SK-N-SH treated with all-trans-retinoic acid at 6 μM for 48 hours (cell line): ENCODE results near the gene DEPP1.
"Not testable (repeated sequence)": the region's sequence is repeated elsewhere in the genome, so short reads cannot be mapped to it uniquely, and the experiment has no call there.

ENCODE experiments used
- ATAC-seq: fragments of 200-7000 bp; cut with Tn5 transposase; 3 replicates; pipeline ENCODE4 v1.9.1; 2020; ENCODE audit warnings: mild to moderate bottlenecking, moderate library complexity
- ARNTL ChIP-seq: fragments of 450-650 bp; formaldehyde crosslinking; IDR thresholded peaks from 2 replicates; pipeline ENCODE4 v1.5.0; 2020; ENCODE audit warnings: low read depth, mild to moderate bottlenecking, moderate library complexity, borderline replicate concordance
- CREB5 ChIP-seq: fragments of 250-450 bp; sonication (Bioruptor Pico); IDR thresholded peaks from 2 replicates; pipeline ENCODE4 v1.5.1; 2020; ENCODE audit warnings: low read depth, mild to moderate bottlenecking, moderate library complexity
- CSDC2 ChIP-seq: fragments of 250-450 bp; sonication (Bioruptor Pico); IDR thresholded peaks from 2 replicates; pipeline ENCODE4 v1.5.0; 2020; ENCODE audit warnings: mild to moderate bottlenecking, moderate library complexity
- ESRRG ChIP-seq: fragments of 250-450 bp; sonication (Bioruptor Pico); IDR thresholded peaks from 2 replicates; pipeline ENCODE4 v1.6.1; 2021; ENCODE audit warnings: mild to moderate bottlenecking
- ISL1 ChIP-seq: fragments of 250-450 bp; sonication (Bioruptor Pico); IDR thresholded peaks from 2 replicates; pipeline ENCODE4 v2.1.2; 2022; ENCODE audit warnings: mild to moderate bottlenecking, moderate library complexity
- PATZ1 ChIP-seq: fragments of 250-450 bp; sonication (Bioruptor Pico); IDR thresholded peaks from 2 replicates; pipeline ENCODE4 v1.8.0; 2020; ENCODE audit warnings: mild to moderate bottlenecking, moderate library complexity, borderline replicate concordance
- PPARA ChIP-seq: fragments of 250-450 bp; sonication (Bioruptor Pico); IDR thresholded peaks from 2 replicates; pipeline ENCODE4 v1.5.0; 2020; ENCODE audit warnings: mild to moderate bottlenecking, borderline replicate concordance
- RARB ChIP-seq: fragments of 250-450 bp; sonication (Bioruptor Pico); IDR thresholded peaks from 2 replicates; pipeline ENCODE4 v1.8.0; 2021; ENCODE audit warnings: mild to moderate bottlenecking, moderate library complexity
- SNAI2 ChIP-seq: fragments of 250-450 bp; sonication (Bioruptor Pico); IDR thresholded peaks from 2 replicates; pipeline ENCODE4 v1.5.0; 2020; ENCODE audit warnings: mild to moderate bottlenecking, moderate library complexity
- TCF4 ChIP-seq: fragments of 250-450 bp; sonication (Bioruptor Pico); IDR thresholded peaks from 2 replicates; pipeline ENCODE4 v1.8.0; 2021; ENCODE audit warnings: mild to moderate bottlenecking, moderate library complexity, borderline replicate concordance
- TOX ChIP-seq: fragments of 250-450 bp; sonication (Bioruptor Pico); IDR thresholded peaks from 2 replicates; pipeline ENCODE4 v1.8.0; 2021; ENCODE audit warnings: mild to moderate bottlenecking, moderate library complexity, borderline replicate concordance
- TSHZ2 ChIP-seq: fragments of 250-450 bp; sonication (Bioruptor Pico); IDR thresholded peaks from 2 replicates; pipeline ENCODE4 v1.5.0; 2020; ENCODE audit warnings: mild to moderate bottlenecking, moderate library complexity
- ZC3H10 ChIP-seq: fragments of 250-450 bp; sonication (Bioruptor Pico); IDR thresholded peaks from 2 replicates; pipeline ENCODE4 v1.5.1; 2021; ENCODE audit warnings: mild to moderate bottlenecking, moderate library complexity
- ZFP3 ChIP-seq: fragments of 250-450 bp; sonication (Bioruptor Pico); IDR thresholded peaks from 2 replicates; pipeline ENCODE4 v1.5.0; 2020; ENCODE audit warnings: mild to moderate bottlenecking, moderate library complexity
- ZFP30 ChIP-seq: fragments of 450-650 bp; formaldehyde crosslinking; IDR thresholded peaks from 2 replicates; pipeline ENCODE4 v1.5.0; 2022; ENCODE audit warnings: mild to moderate bottlenecking, moderate library complexity
- ZNF565 ChIP-seq: fragments of 450-650 bp; formaldehyde crosslinking; conservative IDR thresholded peaks from 2 replicates; pipeline ENCODE4 v1.5.0; 2020; ENCODE audit warnings: low read depth, mild to moderate bottlenecking, moderate library complexity
- ZNF70 ChIP-seq: fragments of 450-650 bp; formaldehyde crosslinking; IDR thresholded peaks from 2 replicates; pipeline ENCODE4 v1.5.0; 2020; ENCODE audit warnings: mild to moderate bottlenecking, moderate library complexity
- ZNF8 ChIP-seq: fragments of 450-650 bp; formaldehyde crosslinking; IDR thresholded peaks from 2 replicates; pipeline ENCODE4 v1.5.0; 2020; ENCODE audit warnings: mild to moderate bottlenecking, moderate library complexity
- TF ChIP-seq, protein P1 (sequence below): fragments of 250-450 bp; sonication (Bioruptor Pico); IDR thresholded peaks from 2 replicates; pipeline ENCODE4 v1.5.1; 2021; ENCODE audit warnings: mild to moderate bottlenecking, moderate library complexity
- TF ChIP-seq, protein P2 (sequence below): fragments of 250-450 bp; sonication (Bioruptor Pico); IDR thresholded peaks from 2 replicates; pipeline ENCODE4 v1.8.0; 2021; ENCODE audit warnings: low read depth, mild to moderate bottlenecking, moderate library complexity, borderline replicate concordance

The DEPP1 gene, protein sequence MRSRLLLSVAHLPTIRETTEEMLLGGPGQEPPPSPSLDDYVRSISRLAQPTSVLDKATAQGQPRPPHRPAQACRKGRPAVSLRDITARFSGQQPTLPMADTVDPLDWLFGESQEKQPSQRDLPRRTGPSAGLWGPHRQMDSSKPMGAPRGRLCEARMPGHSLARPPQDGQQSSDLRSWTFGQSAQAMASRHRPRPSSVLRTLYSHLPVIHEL

DNA sequence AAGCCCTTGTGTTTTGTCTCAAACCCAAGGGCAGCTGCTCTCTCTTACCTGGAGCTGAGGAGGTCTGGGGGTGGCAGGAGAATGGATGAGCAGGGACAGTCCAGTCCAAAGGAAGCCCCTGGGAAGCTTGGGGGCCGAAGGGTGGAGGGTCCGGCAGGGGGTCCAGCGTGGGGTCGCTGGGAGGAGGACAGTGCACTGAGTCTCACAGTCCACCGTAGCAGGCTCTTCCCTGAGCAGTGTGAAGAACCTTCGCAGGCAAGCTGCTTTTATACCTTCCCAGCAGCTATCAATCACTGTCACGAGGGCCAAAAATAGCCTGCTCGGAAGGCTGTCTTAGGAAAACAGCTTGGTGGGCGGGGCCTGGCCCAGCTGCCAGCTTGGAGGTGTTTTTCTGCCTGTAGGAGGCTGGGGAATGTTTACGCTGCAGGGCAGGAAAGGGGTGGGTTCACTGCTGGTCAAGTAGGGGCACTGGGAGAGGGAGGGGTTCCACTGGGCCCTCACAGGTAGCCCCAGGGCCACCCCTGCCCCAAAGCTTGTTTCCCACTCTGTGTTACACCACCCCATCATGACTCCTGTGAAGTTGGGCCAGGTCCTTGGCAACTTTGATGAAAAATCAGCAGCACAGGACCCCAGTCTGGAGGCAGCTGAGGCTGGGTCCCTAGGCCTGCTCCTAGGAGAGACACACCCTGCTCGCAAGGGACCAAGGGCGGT, at the start of gene DEPP1:
TSS of gene DEPP1 (minus strand) at position 240 of the 711 bp plus-strand sequence. CDS start 779 bp downstream, outside the sequence.
- TF ChIP-seq ZNF565 (CRISPR knock-in tag) (no peak), ESRRG (CRISPR knock-in tag) (no peak), RARB (CRISPR knock-in tag) (no peak), PATZ1 (CRISPR knock-in tag) (0 out of 2 replicates have a peak, but pooled peaks have one; percentile 47), TOX (CRISPR knock-in tag) (no peak), ISL1 (CRISPR knock-in tag) (peak; percentile 13; the same call in 1 of the 2 replicates), CSDC2 (CRISPR knock-in tag) (no peak), ZNF8 (CRISPR knock-in tag) (no peak), ARNTL (CRISPR knock-in tag) (no peak)
- peak; percentile 50 for ATAC-seq

GRCh38 chr10:45023426-45023825, 44.8 kb upstream of the DEPP1 start:
- TF ChIP-seq ZFP3, result no peak
- TF ChIP-seq ISL1 (CRISPR knock-in tag), result no peak
- no peak for TF ChIP-seq ZFP30 (CRISPR knock-in tag)
- TF ChIP-seq TOX (CRISPR knock-in tag), result no peak
- no peak for TF ChIP-seq SNAI2 (CRISPR knock-in tag)
- no peak for TF ChIP-seq CSDC2 (CRISPR knock-in tag)
- no peak for TF ChIP-seq ZNF565 (CRISPR knock-in tag)
- no peak for TF ChIP-seq ZC3H10
- no peak for TF ChIP-seq TCF4 (CRISPR knock-in tag)
- TF ChIP-seq, protein P1, sequence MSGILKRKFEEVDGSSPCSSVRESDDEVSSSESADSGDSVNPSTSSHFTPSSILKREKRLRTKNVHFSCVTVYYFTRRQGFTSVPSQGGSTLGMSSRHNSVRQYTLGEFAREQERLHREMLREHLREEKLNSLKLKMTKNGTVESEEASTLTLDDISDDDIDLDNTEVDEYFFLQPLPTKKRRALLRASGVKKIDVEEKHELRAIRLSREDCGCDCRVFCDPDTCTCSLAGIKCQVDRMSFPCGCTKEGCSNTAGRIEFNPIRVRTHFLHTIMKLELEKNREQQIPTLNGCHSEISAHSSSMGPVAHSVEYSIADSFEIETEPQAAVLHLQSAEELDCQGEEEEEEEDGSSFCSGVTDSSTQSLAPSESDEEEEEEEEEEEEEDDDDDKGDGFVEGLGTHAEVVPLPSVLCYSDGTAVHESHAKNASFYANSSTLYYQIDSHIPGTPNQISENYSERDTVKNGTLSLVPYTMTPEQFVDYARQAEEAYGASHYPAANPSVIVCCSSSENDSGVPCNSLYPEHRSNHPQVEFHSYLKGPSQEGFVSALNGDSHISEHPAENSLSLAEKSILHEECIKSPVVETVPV (CRISPR knock-in tag), result no peak
- no peak for TF ChIP-seq PATZ1 (CRISPR knock-in tag)
- no peak for TF ChIP-seq ARNTL (CRISPR knock-in tag)
- TF ChIP-seq CREB5 (CRISPR knock-in tag), result no peak
- ATAC-seq, result no peak

GRCh38 chr10:45015590-45015989, 37.0 kb upstream of the DEPP1 start:
- no peak for TF ChIP-seq PPARA (CRISPR knock-in tag)
- no peak for TF ChIP-seq TSHZ2 (CRISPR knock-in tag)
- no peak for TF ChIP-seq ZC3H10
- no peak for TF ChIP-seq SNAI2 (CRISPR knock-in tag)
- TF ChIP-seq ESRRG (CRISPR knock-in tag), result no peak
- TF ChIP-seq, protein P2, sequence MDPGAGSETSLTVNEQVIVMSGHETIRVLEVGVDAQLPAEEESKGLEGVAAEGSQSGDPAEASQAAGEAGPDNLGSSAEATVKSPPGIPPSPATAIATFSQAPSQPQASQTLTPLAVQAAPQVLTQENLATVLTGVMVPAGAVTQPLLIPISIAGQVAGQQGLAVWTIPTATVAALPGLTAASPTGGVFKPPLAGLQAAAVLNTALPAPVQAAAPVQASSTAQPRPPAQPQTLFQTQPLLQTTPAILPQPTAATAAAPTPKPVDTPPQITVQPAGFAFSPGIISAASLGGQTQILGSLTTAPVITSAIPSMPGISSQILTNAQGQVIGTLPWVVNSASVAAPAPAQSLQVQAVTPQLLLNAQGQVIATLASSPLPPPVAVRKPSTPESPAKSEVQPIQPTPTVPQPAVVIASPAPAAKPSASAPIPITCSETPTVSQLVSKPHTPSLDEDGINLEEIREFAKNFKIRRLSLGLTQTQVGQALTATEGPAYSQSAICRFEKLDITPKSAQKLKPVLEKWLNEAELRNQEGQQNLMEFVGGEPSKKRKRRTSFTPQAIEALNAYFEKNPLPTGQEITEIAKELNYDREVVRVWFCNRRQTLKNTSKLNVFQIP (CRISPR knock-in tag), result no peak
- no peak for TF ChIP-seq ZFP30 (CRISPR knock-in tag)
- no peak for TF ChIP-seq CSDC2 (CRISPR knock-in tag)
- no peak for TF ChIP-seq ZFP3
- no peak for TF ChIP-seq ZNF70 (CRISPR knock-in tag)
- TF ChIP-seq ISL1 (CRISPR knock-in tag), result no peak
- no peak for TF ChIP-seq TCF4 (CRISPR knock-in tag)
- TF ChIP-seq TOX (CRISPR knock-in tag), result no peak
- TF ChIP-seq ARNTL (CRISPR knock-in tag), result no peak
- no peak for TF ChIP-seq ZNF565 (CRISPR knock-in tag)
- no peak for ATAC-seq

DNA sequence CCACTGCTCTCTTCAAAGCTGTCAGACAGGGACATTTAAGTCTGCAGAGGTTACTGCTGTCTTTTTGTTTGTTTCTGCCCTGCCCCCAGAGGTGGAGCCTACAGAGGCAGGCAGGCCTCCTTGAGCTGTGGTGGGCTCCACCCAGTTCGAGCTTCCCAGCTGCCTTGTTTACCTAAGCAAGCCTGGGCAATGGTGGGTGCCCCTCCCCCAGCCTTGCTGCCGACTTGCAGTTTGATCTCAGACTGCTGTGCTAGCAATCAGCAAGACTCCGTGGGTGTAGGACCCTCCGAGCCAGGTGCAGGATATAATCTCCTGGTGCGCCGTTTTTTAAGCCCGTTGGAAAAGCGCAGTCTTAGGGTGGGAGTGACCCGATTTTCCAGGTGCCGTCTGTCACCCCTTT, 35.9 kb upstream of the DEPP1 start:
- ATAC-seq, result not testable (repeated sequence)
